Thoracic aorta (tissue), 2 donors: Measurements from ENCODE around the gene KLC1. TPM values are rescaled to one million over a fixed set of nuclear protein-coding genes. Genes with fewer than 3 reads are reported as not detected.

Source experiments
- ATAC-seq: fragments of 150-250 bp; one replicate; pipeline ENCODE4 v1.8.0; 2017; ENCODE audit warnings: low read depth; ENCODE audit not compliant: insufficient number of reproducible peaks, low FRiP score
- DNase-seq: peaks from one replicate; pipeline ENCODE4 v3.0.0-alpha.2; 2020; ENCODE audit warnings: low spot score
- H3K27ac ChIP-seq, 2 donors: fragments of 200-600 bp; sonication (generic); 1 replicate in 1 of 2; 2 replicates in 1 of 2; pipeline ENCODE4 v1.5.1; 2016; ENCODE audit warnings: mild to moderate bottlenecking in 2 of 2, moderate library complexity in 2 of 2
- H3K27me3 ChIP-seq: fragments of 200-600 bp; sonication (generic); replicated peaks from 2 replicates; pipeline ENCODE4 v1.6.0; 2016; ENCODE audit warnings: mild to moderate bottlenecking; ENCODE audit not compliant: insufficient read depth
- H3K36me3 ChIP-seq: fragments of 200-600 bp; sonication (generic); one replicate; pipeline ENCODE4 v1.5.1; 2016
- H3K4me1 ChIP-seq, 2 donors: fragments of 200-600 bp; sonication (generic); 1 replicate in 1 of 2; 2 replicates in 1 of 2; pipeline versions ENCODE4 v1.5.1 to v1.6.0; 2016; ENCODE audit warnings: low read depth in 2 of 2, mild to moderate bottlenecking in 1 of 2; ENCODE audit not compliant: control insufficient read depth in 1 of 2
- H3K4me3 ChIP-seq: fragments of 200-600 bp; sonication (generic); 2 replicates; pipeline ENCODE4 v1.5.1; 2016; ENCODE audit warnings: mild to moderate bottlenecking
- H3K9me3 ChIP-seq: fragments of 200-600 bp; sonication (generic); 2 replicates; pipeline ENCODE4 v1.5.1; 2016
- total RNA-seq, 2 donors: library from RNA; depleted of rRNA; stranded (reverse); fragments of >200 nt; gene quantifications; one replicate each; pipeline versions ENCODE4 v1.1.0 to v1.2.3, GENCODE V29; 2016
- TF ChIP-seq, protein P1 (sequence below): fragments of 200-600 bp; sonication (generic); IDR thresholded peaks from one replicate; pipeline ENCODE4 v1.5.1; 2019; ENCODE audit warnings: antibody characterized with exemption

Gene KLC1
- total RNA-seq, 2 donors from 2014 or later, result 545 to 588 TPM

DNA sequence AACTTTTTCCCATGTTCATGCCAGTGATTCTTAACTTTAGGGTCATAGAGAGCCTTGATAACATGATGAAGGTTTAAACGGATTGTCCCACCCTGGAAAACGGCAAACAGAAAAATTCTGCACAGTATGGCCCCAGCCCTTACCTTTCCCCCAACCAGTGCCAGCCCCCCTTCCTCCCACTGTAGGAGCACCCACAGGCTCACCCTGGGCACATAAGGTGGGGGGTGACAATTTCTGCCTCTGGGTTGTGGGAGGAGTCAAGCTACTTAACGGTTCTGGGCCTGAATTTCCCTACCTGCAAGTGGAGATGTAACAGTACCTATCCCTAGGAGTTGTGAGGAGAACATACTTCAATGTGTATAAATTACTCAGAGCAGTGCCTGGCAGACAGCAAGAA is 68.2 kb downstream of the KLC1 start:
- ATAC-seq (peak; percentile 17), DNase-seq (no peak)
- Histone ChIP-seq H3K27ac (peak overlapping the region in 1 of 2 donors; percentile 28), H3K4me3 (no peak overlapping the region), H3K4me1 (peaks cover 5 to 57% of the 10 kb centered on the region in 2 donors), H3K9me3 (no peaks in the 10 kb centered on the region), H3K36me3 (peaks cover 57% of the 10 kb centered on the region), H3K27me3 (no peaks in the 10 kb centered on the region)
- TF ChIP-seq, protein P1, sequence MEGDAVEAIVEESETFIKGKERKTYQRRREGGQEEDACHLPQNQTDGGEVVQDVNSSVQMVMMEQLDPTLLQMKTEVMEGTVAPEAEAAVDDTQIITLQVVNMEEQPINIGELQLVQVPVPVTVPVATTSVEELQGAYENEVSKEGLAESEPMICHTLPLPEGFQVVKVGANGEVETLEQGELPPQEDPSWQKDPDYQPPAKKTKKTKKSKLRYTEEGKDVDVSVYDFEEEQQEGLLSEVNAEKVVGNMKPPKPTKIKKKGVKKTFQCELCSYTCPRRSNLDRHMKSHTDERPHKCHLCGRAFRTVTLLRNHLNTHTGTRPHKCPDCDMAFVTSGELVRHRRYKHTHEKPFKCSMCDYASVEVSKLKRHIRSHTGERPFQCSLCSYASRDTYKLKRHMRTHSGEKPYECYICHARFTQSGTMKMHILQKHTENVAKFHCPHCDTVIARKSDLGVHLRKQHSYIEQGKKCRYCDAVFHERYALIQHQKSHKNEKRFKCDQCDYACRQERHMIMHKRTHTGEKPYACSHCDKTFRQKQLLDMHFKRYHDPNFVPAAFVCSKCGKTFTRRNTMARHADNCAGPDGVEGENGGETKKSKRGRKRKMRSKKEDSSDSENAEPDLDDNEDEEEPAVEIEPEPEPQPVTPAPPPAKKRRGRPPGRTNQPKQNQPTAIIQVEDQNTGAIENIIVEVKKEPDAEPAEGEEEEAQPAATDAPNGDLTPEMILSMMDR, result no peak

DNA sequence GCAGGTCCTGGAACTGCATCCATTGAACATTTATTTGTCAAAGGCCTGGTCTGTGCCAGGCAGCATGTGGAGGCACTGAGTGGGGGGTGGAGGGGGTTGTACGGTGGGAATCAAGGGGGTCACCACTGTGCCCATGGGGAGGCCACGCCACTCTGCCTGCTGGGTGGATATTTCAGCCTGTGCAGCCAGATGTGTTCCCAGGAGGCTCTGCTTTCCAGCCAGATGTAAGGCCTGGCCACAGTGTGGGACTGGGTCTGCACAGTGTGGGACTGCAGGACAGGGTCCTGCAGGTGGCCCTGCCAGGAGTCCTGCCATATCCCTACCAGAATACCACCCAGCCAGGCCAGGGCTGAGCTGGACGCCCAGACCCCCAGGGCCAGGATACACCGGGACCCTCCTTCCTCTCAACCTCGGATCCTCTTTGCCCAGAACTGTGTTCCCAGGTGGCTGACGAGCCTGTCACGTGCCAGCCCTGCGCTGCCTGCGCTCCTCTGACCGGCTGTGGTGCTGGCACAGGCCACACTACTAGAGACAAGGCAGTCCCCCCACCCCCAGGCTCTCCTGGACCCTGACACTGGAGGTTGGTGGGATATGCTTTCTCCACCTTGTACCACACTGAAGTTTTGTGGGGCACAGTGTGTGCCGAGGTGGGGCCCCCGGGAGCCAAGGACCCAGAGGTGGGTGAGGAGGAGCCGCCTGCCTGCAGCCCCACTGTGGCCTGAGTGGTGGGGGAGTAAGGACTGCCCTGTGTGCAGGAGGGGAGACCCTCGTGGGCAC is 68.8 kb downstream of the KLC1 start:
- Histone ChIP-seq H3K4me3 (no peak overlapping the region), H3K36me3 (peaks cover 58% of the 10 kb centered on the region), H3K27ac (peak overlapping the region in 1 of 2 donors; percentile 28), H3K9me3 (no peaks in the 10 kb centered on the region), H3K4me1 (peaks cover 5 to 57% of the 10 kb centered on the region in 2 donors), H3K27me3 (no peaks in the 10 kb centered on the region)
- DNase-seq, result no peak
- ATAC-seq, result no peak
- TF ChIP-seq, protein P1, result no peak

DNA sequence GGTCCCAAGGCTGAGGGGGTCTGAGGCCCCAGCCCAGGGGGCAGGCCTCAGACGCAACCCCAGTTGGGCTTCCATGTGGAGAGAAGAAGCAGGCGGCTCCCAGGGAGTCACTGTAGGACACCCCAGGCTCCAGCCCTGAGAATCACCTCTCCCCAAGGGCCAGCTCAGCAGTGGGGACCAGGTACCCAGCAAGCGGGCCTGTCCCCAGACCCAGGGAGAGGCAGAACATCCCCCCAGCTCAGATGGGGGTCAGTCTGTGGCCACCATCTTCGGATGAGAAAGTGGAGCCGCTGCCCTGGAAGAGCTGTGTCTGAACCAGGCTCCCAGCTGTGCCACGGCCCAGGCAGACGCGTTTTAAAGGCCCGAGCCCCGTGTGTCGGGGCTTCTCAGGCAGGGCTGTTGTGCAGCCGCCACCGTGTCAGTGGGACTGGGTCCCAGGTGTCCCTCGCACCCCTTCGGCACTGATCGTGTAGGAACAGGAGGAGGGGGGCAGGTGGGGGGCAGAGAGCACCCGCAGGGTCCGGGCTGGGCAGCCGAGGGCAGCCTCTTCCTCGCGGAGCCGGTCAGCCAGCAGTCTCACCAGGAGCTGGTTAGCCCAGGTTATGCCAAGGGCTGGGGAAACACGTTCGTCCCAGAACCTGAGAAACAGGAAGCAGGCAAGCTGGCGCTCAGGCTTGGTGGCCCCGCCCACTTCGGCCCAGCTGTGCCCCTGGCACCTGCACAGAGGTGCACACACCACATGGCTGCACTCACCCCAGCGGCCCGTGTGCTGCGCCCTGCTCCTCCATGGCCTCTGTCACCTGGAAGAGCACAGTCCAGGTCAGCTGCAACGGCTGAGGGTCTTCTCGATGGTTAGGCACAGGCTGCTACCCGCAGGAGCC is 69.6 kb downstream of the KLC1 start:
- TF ChIP-seq, protein P1, result no peak
- no peaks in the 10 kb centered on the region for H3K27me3 ChIP-seq
- ATAC-seq (no peak), DNase-seq (no peak)
- no peak overlapping the region for H3K4me3 ChIP-seq
- peaks cover 57% of the 10 kb centered on the region for H3K36me3 ChIP-seq
- H3K27ac ChIP-seq, result no peak overlapping the region
- H3K9me3 ChIP-seq, result no peaks in the 10 kb centered on the region
- peaks cover 5 to 57% of the 10 kb centered on the region in 2 donors for H3K4me1 ChIP-seq

DNA sequence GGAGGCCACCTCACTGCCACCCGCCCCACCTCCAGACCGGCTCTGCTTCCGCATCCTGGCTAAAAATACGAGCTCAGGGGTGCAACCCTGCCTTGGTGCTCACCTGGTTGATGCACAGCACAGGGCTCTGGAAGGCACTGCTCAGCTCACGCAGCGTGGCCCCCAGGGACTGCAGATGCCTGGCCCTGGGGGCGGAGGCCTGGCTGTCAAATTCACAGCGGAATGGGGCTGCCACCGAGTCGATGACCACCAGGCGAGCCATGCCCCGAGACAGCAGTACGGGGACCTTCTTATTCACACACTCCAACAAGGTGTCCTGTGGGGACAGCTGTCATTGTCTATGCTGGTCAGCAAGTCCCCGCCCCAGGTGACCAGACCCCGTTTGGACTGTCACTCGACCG is 70.2 kb downstream of the KLC1 start:
- Histone ChIP-seq H3K27ac (no peak overlapping the region), H3K4me3 (no peak overlapping the region)
- no peak for ATAC-seq

More for the DNA sequence above, 70.2 kb downstream of the KLC1 start:
- TF ChIP-seq, protein P1, result no peak
- Histone ChIP-seq H3K4me1 (peaks cover 5 to 57% of the 10 kb centered on the region in 2 donors), H3K9me3 (no peaks in the 10 kb centered on the region), H3K27me3 (no peaks in the 10 kb centered on the region), H3K36me3 (peaks cover 56% of the 10 kb centered on the region)
- DNase-seq, result no peak
